Left lung (tissue), 10 donors: ENCODE results near the gene FCHO2. TPM values are rescaled to one million over a fixed set of nuclear protein-coding genes. Genes with fewer than 3 reads are reported as not detected.
"Not testable (repeated sequence)": the region's sequence is repeated elsewhere in the genome, so short reads cannot be mapped to it uniquely, and the experiment has no call there.

ENCODE experiments used
- ATAC-seq: fragments of 200-7000 bp; cut with Tn5 transposase; one replicate; pipeline ENCODE4 v1.9.1; 2020; ENCODE audit warnings: moderate library complexity
- DNase-seq, 4 donors: peaks; one replicate each; pipeline ENCODE4 v3.0.0-alpha.2; 2013 to 2020
- H3K27ac ChIP-seq, 2 donors: fragments of 200-600 bp; sonication (generic) in 1 of 2; one replicate each; pipeline versions ENCODE4 v1.5.0 to v1.8.0; 2020 to 2021
- H3K27me3 ChIP-seq, 2 donors: fragments of 200-600 bp; sonication (generic) in 1 of 2; one replicate each; pipeline versions ENCODE4 v1.5.0 to v1.8.0; 2020 to 2021
- H3K36me3 ChIP-seq, 2 donors: fragments of 200-600 bp; sonication (generic) in 1 of 2; one replicate each; pipeline versions ENCODE4 v1.5.0 to v1.8.0; 2020 to 2021
- H3K4me1 ChIP-seq, 2 donors: fragments of 200-600 bp; one replicate each; pipeline ENCODE4 v1.8.0; 2021
- H3K4me3 ChIP-seq, 2 donors: fragments of 200-600 bp; sonication (generic) in 1 of 2; one replicate each; pipeline versions ENCODE4 v1.5.0 to v1.8.0; 2020 to 2021; ENCODE audit warnings: mild to moderate bottlenecking in 1 of 2
- H3K9me3 ChIP-seq, 2 donors: fragments of 200-600 bp; sonication (generic) in 1 of 2; one replicate each; pipeline versions ENCODE4 v1.5.0 to v1.8.0; 2020 to 2021
- intact Hi-C, 2 donors: fragments of 100-400 bp; cut with DNase I; formaldehyde crosslinking; loops; one replicate each; pipeline versions ENCODE4 v1.11.2 to v1.14.2; 2022
- polyA plus RNA-seq, 6 donors: library from polyadenylated mRNA; unstranded; fragments of 120-200 nt; gene quantifications; one replicate each; pipeline ENCODE4 v1.2.1, GENCODE V29; 2013; ENCODE audit not compliant: insufficient read length in 6 of 6
- total RNA-seq, 2 donors: library from RNA; stranded (reverse); fragmentation: NEBNext Ultra II Directional; extraction: Animal tissue kit (Norgen Biotek cat#: 25700); gene quantifications; one replicate each; pipeline ENCODE4 v1.2.1, GENCODE V29; 2021
- TF ChIP-seq, protein P1 (sequence below), 2 donors: fragments of 200-600 bp; sonication (generic) in 1 of 2; IDR thresholded peaks; one replicate each; pipeline versions ENCODE4 v1.5.0 to v1.8.0; 2021; ENCODE audit warnings: antibody characterized with exemption in 2 of 2
- donor health status: DM: no; HTN: yes; CAD: no.
- donor health status: DM: no; HTN: no; CAD: no.

The FCHO2 gene
- total and polyA plus RNA-seq, 8 donors = 25.7 to 71.1 (median 30.5) TPM

DNA sequence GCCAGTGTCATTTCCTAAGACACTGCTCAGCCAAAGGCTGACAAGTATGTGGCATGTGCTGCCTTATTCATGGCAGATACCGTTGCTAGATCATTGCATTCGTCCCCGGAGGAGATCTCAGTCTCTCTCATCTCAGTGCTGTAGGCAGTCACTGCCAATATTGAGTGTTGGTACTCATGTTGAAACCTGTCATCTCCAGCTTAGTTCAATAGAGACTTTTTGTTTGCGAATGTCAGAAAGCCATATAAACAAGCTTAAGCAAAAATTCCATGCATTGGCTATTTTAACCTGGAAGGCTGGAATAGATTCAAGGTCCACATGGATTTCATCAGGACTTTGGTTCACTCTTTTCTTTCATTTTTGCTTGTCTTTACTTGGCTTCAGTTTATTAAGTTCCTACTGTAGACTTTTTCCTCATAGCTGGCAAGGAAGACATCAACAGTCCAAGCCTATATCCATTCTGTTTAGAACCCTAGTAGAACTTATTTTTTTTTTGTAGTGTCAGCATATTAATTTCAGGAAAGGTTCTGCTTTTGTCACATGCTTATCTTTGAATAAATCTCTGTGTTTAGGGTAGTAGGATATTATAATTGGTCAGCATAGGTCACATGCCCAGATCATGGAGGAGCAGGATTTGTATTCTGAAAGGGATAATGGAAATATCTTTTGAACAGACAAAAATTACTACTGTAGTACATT, 66.8 kb downstream of the FCHO2 start:
- Histone ChIP-seq H3K27ac (no peak overlapping the region), H3K9me3 (no peaks in the 10 kb centered on the region), H3K36me3 (peaks cover 0 to 53% of the 10 kb centered on the region in 2 donors), H3K4me1 (no peaks in the 10 kb centered on the region), H3K27me3 (no peaks in the 10 kb centered on the region), H3K4me3 (no peak overlapping the region)
- TF ChIP-seq, protein P1, sequence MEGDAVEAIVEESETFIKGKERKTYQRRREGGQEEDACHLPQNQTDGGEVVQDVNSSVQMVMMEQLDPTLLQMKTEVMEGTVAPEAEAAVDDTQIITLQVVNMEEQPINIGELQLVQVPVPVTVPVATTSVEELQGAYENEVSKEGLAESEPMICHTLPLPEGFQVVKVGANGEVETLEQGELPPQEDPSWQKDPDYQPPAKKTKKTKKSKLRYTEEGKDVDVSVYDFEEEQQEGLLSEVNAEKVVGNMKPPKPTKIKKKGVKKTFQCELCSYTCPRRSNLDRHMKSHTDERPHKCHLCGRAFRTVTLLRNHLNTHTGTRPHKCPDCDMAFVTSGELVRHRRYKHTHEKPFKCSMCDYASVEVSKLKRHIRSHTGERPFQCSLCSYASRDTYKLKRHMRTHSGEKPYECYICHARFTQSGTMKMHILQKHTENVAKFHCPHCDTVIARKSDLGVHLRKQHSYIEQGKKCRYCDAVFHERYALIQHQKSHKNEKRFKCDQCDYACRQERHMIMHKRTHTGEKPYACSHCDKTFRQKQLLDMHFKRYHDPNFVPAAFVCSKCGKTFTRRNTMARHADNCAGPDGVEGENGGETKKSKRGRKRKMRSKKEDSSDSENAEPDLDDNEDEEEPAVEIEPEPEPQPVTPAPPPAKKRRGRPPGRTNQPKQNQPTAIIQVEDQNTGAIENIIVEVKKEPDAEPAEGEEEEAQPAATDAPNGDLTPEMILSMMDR (IDR thresholded peaks at IDR 0.05) = no peak
- ATAC-seq (no peak), DNase-seq (no peak)
- intact Hi-C loops = no loop called here

DNA sequence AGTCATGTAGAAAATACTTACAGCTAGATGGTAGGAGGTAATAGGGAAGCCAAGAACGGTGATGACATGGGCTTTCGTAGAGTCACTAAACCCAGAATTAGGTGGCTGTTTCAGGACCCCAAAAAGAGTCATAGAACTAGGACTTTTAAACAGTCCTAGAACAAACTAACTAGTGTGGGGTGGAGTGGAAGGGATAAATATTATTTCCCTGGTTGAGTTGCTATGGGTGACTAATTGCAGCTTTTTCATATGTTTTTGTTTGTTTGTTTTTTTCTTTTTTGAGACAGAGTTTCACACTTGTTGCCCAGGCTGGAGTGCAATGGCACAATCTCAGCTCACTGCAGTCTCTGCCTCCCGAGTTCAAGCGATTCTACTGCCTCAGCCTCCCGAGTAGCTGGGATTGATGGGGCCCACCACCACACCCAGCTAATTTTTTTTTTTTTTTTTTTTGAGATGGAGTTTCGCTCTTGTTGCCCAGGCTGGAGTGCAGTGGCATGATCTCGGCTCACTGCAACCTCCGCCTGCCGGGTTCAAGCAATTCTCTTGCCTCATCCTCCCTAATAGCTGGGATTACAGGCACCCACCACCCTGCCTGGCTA, 69.2 kb downstream of the FCHO2 start:
- H3K4me3 ChIP-seq, H3K4me1 ChIP-seq, DNase-seq, H3K27ac ChIP-seq, H3K27me3 ChIP-seq, ATAC-seq, H3K9me3 ChIP-seq, intact Hi-C loops: not testable (repeated sequence)
- H3K36me3 ChIP-seq = peaks cover 0 to 46% of the 10 kb centered on the region in 2 donors

DNA sequence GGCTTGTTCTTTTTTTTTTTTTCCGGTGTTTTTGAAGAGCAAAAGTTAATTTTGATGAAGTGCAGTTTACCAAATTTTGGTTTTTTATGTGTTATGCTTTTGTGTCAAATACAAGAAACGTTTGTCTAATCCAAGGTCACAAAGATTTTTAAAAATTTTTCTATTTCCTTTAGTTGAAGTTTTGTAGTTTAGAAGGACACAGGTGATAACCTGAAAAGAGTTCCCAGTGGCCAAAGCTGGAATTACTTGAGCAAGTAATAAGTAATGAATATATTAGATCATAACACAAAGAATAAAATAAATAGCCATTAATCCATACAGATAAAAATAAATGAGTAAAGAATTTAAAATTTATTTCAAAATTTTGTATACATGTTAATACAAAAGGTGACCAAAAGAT, 71.5 kb downstream of the FCHO2 start:
- ATAC-seq = no peak

DNA sequence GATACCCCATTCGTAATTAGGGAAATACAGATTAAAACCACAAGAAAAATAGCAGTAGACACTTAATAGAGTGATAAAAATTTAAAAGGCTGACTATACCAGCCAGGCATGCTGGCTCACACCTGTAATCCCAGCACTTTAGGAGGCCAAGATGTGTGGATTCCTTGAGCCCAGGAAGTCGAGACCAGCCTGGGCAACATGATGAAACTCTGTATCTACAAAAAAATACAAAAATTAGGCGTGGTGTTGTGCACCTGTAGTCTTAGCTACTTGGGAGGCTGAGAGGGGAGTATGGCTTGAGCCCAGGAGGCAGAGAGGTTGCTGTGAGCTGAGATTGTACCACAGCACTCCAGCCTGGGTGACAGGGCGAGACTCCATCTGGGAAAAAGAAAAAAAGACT, 72.0 kb downstream of the FCHO2 start:
- Histone ChIP-seq H3K4me3 (no peak overlapping the region), H3K9me3 (no peaks in the 10 kb centered on the region), H3K27me3 (no peaks in the 10 kb centered on the region), H3K27ac (no peak overlapping the region), H3K36me3 (peaks cover 0 to 32% of the 10 kb centered on the region in 2 donors), H3K4me1 (peaks cover 0 to 2% of the 10 kb centered on the region in 2 donors)
- ATAC-seq (no peak), DNase-seq (no peak)
- TF ChIP-seq, protein P1 (IDR thresholded peaks at IDR 0.05) = no peak
- intact Hi-C loops = no loop called here

More for the DNA sequence above, 71.5 kb downstream of the FCHO2 start:
- Histone ChIP-seq H3K4me1 (peaks cover 0 to 2% of the 10 kb centered on the region in 2 donors), H3K9me3 (no peaks in the 10 kb centered on the region), H3K27me3 (no peaks in the 10 kb centered on the region), H3K36me3 (peaks cover 0 to 32% of the 10 kb centered on the region in 2 donors), H3K27ac (no peak overlapping the region), H3K4me3 (no peak overlapping the region)
- no peak for DNase-seq
- TF ChIP-seq, protein P1 (IDR thresholded peaks at IDR 0.05) = no peak
- intact Hi-C loops = no loop called here

DNA sequence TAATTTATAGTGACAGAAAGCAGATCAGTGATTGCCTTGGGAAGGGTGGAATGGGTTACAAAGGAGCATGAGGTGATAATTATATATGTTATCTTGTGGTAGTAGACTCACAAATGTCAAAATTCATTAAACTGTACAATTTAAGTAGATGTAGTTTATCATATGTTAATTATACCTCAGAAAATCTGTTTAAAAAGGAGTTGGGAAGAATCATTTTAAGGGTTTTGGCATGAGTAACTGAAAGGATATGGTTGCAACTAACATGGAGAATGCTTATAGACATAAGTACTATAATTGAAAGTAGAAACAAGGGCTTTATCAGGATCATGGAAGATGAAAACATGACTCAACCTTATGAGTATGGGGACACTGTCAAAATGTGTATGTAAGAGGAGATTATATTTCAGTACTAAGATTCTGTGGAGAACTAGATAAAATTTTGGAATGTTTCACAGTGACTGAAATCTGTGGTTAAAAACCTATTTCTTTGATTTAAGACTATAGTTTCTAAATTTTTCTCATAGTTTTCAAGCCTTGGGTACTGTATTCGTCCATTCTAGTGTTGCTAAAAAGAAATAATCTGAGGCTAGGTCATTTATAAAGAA, 73.3 kb downstream of the FCHO2 start:
- ATAC-seq = no peak
- intact Hi-C loops = no loop called here
- TF ChIP-seq, protein P1 (IDR thresholded peaks at IDR 0.05) = no peak

More for the DNA sequence above, 73.3 kb downstream of the FCHO2 start:
- H3K36me3 ChIP-seq = peaks cover 0 to 27% of the 10 kb centered on the region in 2 donors
- H3K4me3 ChIP-seq = no peak overlapping the region
- H3K27me3 ChIP-seq = no peaks in the 10 kb centered on the region
- peaks cover 0 to 2% of the 10 kb centered on the region in 2 donors for H3K4me1 ChIP-seq
- H3K27ac ChIP-seq = no peak overlapping the region
- DNase-seq = no peak
- no peaks in the 10 kb centered on the region for H3K9me3 ChIP-seq
